ENCODE data around the gene ARHGAP40.
A peak's percentile ranks its signal among the peaks of the same experiment; 100 is the strongest.
"Not testable (repeated sequence)": the region's sequence is repeated elsewhere in the genome, so short reads cannot be mapped to it uniquely, and the experiment has no call there.

Gene ARHGAP40

GRCh38 chr20:38589351-38589750, 12.3 kb upstream of the ARHGAP40 start:
- no peak for DNase-seq

- DNase-seq: no peak
Measured at GRCh38 chr20:38589967-38590675, 11.5 kb upstream of the ARHGAP40 start.

DNA sequence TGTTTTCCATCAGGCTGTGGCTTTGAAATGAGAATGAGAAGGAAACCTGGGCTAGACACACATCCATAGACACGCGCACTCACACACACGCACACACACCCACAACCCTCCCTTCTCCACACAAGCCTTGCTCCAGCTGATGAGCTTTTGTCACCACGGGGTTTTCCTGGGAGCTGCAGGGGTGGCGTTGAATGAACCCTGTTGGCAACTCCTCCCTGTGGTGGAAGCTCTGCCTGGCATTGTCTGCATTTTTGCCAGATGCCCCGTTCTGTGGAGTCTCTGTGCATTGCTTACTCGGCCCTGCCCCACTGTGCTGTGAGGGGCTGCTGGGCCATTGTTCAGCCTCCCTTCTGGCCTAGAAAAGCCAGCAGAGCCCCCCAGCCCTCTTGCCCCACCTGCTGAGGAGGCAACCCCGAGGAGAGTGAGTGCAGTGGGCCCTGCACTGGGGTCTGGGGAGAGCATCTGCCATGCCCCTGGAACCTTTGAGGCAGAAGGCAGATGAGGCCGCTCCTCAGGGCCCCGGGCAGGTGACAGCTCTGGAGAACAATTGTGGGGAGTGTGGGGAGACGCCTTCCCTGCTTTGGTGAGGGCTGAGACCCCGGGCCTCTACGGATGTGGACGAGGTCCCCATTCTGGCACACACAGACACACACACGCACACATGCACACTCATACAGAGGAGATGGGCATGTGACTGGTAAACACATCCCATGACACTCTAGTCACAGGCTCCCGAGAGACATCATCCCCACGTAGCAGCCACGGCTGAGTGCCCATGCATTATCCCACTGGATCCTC, 10.7 kb upstream of the ARHGAP40 start:
- DNase-seq: no peak

GRCh38 chr20:38591474-38592410, 9.9 kb upstream of the ARHGAP40 start:
- no peak for DNase-seq

GRCh38 chr20:38592411-38592790, 9.2 kb upstream of the ARHGAP40 start:
- DNase-seq: not testable (repeated sequence)

GRCh38 chr20:38594281-38594680, 7.3 kb upstream of the ARHGAP40 start:
- not testable (repeated sequence) for DNase-seq

GRCh38 chr20:38595886-38596285, 5.7 kb upstream of the ARHGAP40 start:
- DNase-seq: not testable (repeated sequence)

- DNase-seq: no peak
Measured at GRCh38 chr20:38599410-38599882, 2.2 kb upstream of the ARHGAP40 start.

DNA sequence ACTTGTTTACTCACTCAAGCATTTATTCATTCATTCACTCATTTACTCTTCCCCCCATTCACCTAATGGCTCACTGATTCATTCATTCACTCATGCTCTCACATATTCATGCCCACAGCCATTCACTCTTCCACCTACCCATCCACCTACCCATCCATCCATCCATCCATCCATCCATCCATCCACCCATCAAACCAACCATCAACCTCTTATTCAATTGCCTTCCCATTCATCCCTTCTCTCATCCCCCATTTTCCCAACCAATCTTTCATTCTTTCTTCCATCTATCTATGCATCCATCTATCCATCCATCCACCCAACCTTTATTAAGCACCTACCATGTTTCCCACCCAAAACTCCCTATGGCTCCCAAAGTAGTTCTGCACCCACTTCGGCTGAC, 1.6 kb upstream of the ARHGAP40 start:
- no peak for DNase-seq

DNA sequence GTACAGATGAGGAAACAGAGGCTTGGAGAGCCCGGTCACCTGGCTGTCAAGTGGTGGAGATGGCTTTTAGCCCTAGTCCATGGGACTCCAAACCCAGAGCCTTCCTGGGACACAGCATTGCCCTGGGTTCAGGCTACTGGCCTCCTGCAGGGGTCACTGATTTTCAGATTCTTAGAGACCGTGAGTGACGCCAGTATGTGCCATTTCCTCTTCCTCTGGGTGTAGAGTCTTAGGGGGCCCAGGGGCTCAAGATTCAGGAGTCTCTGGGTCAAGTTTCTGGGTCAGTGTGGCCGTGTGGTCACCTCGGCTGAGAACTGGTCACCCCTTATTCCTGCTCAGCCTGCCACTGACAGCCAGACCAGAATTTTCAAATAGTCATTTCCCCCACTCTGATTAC, 574 bp downstream of the ARHGAP40 start:
- no peak for DNase-seq

GRCh38 chr20:38603286-38603685, 1.7 kb downstream of the ARHGAP40 start:
- DNase-seq: no peak

- no peak for DNase-seq
Measured at GRCh38 chr20:38604873-38605303, 3.3 kb downstream of the ARHGAP40 start.

DNA sequence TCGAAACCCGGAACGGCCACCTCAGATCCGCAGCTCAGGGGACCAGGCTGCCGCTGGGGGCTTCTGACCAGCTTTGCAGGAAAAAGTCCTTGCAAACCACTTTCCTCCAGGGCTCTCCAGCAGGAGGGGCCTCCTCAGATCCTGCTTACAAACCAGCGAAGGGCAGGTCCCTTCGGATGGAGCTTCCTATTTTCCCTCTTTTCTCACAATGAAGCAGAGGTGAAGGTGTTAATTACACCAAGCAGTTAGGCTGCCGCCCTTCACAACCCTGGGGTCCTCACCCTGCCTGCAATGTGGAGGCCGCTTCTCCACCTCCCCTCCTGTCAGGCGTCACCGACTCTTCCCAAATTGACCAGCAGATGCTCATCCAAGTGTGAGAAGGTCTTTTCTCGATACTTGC, 5.7 kb downstream of the ARHGAP40 start:
- no peak for DNase-seq

GRCh38 chr20:38608188-38608587, 6.6 kb downstream of the ARHGAP40 start:
- no peak for DNase-seq

DNA sequence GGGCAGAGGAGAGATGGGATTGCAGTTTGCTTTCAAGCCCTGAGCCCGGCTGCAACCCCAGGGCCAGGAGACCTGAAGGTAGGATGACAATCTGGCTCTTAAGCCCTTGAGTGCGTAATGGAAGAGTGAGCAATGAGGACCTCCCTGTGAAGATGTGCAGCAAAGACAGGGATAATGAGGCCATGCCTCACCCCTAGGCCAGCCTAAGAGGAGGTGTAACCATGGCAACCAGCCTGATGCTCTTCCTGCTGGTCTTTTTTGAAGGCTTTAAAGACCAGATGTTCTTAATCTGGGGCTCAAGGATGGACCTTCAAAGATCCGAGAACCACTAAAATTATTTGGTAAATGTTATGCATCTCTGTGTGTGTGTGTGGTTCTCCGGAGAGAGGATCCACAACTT, 8.2 kb downstream of the ARHGAP40 start:
- DNase-seq: peak; percentile 39

DNA sequence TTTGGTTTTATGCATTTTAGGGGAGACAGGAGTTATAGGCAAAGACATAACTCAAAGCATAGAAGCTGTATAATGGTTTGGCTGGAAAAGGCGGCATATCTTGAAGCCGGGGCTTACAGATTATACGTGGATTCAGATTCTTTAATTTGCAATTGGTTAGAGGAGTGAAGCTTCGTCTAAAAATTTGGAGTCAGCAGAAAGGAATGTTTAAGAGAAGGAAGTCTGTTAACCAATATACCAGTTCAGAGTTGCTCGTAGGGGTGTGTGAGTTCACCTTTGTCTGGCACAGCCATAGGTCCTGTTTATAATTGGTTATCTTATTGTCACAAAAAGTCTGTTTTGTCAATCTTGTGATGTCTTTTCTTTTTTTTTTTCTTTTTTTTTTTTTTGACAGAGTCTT, 8.9 kb downstream of the ARHGAP40 start:
- DNase-seq: no peak

DNA sequence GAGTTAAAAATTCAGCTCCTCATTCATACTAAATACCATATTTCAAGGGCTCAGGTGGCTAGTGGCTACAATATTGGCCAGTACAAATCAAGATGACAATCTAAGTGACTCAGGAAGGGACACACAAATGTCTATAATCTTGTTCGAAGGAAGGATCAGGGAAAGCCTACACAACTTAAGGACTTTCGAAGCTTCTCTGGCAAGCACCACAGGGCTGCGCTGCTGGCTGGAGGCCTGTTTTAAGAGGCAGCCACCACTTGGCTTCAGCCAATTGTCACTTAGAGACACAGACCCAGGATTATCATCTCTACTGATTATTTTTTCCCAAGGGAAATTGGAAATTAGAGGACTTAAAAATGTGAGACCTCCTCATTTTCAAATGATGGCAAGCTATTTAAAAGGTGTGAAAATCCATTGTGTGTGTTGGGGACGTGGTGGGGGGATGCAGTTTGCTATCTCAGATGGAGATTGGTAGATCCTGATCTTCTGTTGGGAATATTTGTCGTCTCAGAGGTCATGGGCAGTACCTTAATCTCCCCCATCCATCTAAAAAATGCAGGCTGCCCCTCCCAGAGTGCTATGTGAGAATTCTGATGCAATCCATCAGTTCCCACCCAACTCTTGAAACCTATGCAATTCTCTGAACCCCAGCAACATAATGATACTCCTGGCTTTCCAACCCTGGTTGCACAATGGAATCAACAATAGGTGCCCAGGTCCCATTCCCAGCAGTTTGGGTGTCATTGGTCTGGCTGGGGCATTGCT, 11.3 kb downstream of the ARHGAP40 start:
- no peak for DNase-seq

GRCh38 chr20:38615283-38615682, 13.7 kb downstream of the ARHGAP40 start:
- no peak for DNase-seq

- no peak for DNase-seq
Measured at GRCh38 chr20:38616457-38616856, 14.8 kb downstream of the ARHGAP40 start.

DNA sequence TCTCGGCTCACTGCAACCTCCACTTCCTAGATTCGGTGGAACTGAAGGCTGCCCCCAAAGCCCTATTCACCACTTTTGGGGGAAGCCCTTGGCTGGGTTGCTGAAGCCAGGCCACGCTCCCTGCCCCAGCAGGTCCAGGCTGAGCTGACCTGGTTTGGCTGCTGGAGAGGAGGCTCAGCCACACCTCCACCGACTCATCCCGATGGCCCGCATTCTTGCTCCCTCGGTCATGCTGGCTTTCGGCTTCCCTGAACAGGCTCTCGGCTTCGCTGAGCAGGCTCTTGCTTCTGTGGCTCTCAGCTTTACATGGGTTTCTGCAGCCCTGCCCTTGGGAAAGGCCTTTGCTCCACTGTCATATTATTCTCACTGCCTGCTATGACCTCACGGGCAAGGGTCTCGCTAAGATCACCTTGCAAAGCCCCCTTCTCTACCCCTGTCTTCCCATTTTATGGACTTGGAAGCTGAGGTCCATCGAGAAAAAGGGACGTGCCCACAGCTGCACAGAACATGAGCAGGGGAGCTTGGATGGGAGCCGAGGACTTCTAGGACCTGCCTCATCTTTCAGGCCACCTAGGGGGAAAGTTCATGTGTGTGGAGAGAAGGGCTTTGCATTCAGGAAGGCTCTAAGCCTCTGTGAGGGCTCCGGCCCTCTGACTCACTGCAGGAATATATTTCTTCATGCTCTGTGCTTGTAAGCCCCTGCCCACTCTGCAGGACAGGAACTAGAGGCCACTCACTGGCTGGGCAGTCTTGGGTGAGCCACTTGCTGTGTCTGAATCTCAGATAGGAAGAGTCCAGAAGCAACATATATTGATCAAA, 15.6 kb downstream of the ARHGAP40 start:
- DNase-seq: no peak

DNA sequence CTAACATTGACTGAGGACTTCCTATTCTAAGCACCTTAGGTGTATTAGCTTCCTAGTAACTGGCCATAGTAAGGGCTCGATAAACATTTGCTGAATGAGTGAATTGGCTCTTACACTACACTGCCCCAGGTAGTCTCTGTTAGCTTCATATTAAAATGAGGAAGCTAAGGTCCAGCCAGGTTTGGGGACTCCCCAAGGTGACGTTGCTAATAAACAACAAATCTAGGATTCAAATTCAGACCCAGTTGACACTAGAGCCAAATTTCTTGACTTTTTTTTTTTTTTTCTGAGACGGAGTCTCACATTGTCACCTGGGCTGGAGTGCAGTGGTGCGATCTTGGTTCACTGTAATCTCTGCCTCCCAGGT, 16.2 kb downstream of the ARHGAP40 start:
- DNase-seq: no peak

DNA sequence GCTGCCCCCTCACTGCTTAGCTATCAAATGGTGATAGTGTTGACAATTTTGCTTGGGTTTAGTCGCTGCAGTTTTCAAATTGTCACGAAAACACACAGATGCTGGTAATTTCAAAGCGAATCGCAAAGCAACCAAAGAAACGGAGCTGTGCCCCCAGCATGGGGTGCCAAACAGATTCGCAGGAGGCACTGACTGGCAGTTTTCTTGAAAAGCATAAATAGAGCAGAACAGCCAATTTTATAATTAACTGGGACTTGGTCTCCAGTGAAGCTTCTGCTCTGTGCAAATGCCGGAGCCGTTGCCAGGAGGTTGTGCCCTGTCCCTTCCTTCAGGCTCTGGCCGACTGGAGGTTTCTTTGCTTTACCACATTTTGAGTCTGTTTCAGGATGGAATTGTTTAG, 18.8 kb downstream of the ARHGAP40 start:
- DNase-seq: no peak

All from DMS79 (cell line).